Activated effector memory CD4-positive, alpha-beta T cell treated with Interleukin-2 at 50 U/mL for 16 hours (primary cell): Measurements from ENCODE around the gene C5AR2.

ENCODE experiments used
- DNase-seq: peaks from one replicate; pipeline ENCODE4 v3.0.0-alpha.2; 2020

Gene C5AR2

DNA sequence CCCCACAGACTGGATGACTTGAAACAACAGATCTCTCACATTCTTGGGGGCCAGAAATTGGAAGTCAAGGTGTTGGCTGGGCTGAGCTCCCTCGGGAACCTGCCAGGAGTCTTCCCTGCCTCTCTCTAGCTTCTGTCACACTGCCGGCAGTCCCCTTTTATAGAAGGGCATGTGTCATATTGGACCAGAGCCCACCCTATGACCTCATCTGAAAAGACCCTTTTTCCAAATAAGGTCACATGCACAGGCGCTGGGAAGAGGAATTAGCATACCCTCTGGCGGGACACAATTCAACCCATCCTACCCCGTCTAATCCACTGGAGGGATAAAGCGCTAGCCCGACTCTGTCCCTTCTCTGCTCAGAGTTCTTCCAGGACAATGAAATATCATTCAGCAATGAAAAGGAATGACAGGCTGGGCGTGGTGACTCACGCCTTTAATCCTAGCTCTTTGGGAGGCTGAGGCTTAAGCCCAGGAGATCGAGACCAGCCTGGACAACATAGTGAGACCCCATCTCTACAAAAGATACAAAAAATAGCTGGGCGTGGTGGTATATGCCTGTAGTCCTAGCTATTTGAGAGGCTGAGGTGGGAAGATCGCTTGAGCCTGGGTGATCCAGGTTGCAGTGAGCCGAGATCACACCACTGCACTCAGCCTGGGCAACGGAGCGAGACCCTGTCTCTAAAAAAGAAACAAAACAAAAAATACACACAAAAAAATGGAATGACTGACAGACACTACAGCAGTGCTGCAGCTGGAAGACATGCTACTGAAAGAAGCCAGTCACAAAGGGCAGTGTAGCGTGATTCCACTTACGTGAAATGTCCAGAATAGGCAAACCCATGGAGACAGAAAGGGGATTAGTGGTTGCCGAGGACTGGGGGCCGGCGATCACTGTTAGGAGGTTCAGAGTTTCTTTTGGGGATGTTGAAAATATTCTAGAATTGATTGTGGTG lies 58.8 kb downstream of the C5AR2 start:
- DNase-seq: no peak

DNA sequence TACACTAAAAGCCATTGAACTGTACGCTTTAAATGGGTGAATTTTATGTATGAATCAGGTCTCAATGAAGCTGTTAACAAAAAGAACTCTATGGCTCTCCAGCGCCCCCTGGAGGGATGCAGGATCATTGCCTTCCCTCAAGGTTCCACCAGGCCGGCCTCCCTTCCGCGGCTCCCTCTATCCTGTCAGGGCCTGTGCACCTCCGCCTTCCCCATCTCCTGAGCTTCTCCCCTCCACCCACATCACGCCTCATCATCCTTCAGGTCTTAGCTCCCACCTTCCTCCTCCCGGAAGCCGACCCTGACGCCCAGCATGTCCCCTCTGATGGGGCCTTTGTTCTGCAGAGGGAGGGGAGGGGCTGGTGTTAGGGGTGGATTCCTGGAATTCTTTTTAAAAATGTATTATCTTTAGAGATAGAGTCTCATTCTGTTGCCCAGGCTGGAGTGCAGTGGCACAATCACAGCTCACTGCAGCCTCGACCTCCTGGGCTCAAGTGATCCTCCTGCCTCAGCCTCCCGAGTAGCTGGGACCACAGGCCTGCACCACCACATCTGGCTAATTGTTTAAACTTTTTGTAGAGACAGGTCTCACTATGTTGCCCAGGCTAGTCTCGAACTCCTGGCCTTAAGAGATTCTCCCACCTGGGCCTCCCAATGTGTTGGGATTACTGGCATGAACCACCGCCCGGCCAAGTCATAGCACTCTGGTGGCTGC lies 59.7 kb downstream of the C5AR2 start:
- DNase-seq: peak; percentile 62
